Right forelimb (tissue), 1 donor: ENCODE measurements around the gene FAM174C.

Source experiments
- DNase-seq: peaks from one replicate; pipeline ENCODE4 v3.0.0-alpha.2; 2018

FAM174C gene

DNA sequence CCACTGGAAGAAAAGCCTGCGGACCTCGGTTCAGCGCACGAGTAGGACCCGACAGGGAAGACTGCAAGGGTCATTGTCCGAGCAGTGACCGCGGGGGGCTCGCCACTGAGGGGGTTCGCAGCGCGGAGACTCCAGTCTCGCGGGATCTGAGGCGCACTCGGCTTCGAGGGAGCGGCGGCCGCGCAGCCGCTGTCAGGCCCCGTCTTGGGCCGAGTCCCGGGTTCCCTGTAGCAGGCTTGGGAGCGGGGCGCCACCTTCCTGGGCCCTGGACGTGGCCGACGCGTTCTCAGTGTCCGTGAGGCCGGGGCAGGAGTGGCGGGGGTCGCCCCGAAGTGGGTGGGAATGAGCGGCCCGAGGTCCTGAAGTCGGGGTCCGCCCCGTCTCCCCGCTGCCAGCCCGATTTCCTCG is 474 bp upstream of the FAM174C start:
- DNase-seq: no peak

DNA sequence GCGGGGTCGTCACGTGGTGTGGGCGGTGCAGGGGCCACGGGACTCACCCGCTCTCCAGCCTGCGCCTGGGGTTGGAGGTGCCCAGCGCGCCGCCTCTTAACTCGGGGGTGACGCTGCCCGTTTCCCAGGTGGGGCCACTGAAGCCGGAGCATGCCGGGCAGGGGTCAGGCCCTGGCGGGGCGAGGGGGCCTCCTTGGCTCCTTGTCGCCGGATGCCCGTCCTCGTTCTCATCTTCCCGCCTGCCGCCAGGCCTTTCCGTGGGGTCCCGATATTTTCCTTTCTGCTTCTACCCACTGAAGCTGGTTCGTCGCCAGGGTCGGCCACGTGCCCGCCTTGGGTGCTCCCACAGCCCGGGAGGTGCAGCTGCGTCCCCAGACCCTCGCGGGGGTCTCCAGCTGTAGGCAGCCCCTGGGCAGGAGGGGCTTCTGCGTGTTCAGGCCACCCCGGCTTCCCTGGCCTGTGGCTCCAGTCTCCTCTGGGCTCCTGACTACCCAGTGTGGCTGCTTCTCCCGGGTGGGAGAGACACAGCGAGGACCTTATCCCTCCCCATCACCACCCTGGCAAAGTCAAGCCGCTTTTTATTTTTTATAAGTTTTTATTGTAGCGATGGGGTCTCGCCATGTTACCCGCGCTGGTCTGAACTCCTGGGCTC is 772 bp downstream of the FAM174C start:
- DNase-seq: no peak

GRCh38 chr19:1276628-1277022 is 1.3 kb downstream of the FAM174C start:
- no peak for DNase-seq

GRCh38 chr19:1277061-1277460 is 1.7 kb downstream of the FAM174C start:
- DNase-seq: no peak

GRCh38 chr19:1278074-1278473 is 2.7 kb downstream of the FAM174C start:
- no peak for DNase-seq

GRCh38 chr19:1278713-1279660 is 3.7 kb downstream of the FAM174C start:
- no peak for DNase-seq

DNA sequence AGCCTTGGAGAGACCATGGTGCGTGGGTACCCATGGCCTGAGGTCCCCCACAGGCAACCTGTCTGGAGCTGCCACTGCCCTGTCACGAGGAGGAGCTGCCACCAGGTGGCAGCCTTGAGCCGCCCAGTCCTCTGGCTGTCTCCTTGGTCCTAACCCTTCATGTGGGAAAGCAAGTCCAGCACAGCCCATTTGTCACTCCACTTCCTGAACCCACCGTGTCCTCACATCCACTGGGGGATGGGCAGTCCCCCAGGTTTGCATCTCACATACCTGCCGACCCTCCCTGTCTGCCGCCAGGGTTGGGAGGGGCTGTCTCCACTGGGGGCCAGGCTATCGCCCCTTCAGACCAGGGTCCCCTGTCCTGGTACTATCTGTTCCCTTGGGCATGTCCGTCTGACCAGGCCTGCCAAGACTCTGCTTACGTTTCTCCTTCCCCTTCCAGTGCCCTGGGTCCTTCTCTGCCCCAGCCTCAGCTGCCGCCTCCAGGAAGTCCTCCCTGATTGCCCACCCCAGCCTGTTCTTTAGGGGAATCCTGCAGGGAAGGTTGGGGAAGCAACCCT is 4.5 kb downstream of the FAM174C start:
- DNase-seq: peak; percentile 91

GRCh38 chr19:1280636-1281568 is 5.6 kb downstream of the FAM174C start:
- no peak for DNase-seq

GRCh38 chr19:1281569-1282287 is 6.4 kb downstream of the FAM174C start:
- no peak for DNase-seq

DNA sequence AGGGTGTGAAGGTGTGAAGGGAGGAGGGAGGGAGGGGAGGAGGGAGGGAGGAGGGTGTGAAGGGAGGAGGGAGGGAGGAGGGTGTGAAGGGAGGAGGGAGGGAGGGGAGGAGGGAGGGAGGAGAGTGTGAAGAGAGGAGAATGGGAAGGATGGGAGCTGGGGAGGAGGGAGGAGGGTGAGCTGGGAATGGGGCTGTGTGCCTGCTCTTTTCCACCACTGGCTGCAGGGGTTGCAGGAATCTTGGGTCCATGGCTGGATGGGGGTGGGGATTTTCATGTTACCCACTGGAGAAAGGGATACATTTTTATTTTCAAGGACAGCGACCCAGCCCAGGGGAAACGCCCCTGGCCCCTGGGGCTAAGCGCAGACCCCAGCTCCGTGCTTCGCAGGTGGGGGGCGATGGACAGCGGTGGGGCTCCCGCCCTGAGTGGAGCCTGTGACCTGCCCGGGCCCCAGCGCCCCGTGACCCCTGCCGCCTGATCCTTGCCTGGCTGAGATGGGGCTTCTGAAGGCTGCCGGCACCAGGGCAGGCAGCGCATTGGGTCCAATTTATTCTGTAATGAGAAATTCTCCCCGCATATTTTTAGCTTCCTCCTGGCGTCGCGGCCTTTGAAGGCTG is 7.4 kb downstream of the FAM174C start:
- no peak for DNase-seq

DNA sequence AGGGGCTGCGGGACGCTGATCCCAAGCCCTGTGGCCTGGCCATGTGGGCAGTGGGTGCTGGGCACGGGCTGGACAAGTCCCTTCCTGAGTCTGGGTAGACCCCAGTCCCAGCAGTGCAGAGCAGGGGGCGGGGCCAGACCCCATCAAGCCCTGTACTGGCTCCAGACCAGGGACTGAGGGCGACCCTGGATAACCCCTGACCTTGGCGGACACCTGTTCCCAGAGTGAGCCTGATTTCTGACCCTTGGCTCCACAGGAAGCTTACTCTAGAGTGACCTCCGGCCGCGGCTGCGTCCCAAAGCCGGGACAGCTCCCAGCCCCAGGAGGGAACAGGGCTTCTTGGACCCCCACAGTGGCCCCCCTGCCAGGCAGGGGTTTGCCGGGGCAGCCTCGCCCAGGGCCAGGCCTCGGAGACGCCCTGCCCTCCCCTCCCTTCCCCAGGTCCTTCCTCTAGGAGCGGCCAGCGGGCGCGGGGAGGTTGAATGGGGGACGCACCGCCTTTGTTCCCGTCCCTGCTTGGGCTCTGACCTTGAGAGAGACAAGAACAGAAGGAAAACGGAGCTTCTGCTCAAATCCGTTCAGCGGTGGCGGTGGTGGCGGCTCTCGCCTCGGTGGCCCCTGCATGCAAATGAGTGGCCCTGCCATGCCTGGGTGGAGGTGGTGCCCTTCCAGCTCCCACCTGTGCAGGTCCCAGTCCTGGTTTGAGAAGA is 8.0 kb downstream of the FAM174C start:
- DNase-seq: no peak

DNA sequence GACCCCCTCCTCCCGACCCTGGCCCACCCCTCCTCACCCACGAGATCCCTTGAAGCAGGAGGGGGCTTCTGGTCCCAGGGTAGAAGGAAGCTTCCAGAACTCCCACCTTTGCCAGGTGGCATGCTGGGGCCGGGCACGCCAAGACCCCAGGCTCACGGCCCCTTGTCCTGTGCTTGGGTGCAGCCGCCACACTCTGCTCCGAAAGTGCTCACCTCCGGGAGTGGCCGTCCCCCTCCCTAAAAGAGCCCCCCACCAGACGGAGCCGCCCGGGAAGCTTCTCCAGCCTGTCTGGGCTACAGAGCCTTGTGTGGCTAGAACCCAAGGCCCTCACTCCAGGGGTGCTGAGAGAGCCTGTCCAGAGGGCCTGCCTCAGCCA is 8.6 kb downstream of the FAM174C start:
- no peak for DNase-seq

DNA sequence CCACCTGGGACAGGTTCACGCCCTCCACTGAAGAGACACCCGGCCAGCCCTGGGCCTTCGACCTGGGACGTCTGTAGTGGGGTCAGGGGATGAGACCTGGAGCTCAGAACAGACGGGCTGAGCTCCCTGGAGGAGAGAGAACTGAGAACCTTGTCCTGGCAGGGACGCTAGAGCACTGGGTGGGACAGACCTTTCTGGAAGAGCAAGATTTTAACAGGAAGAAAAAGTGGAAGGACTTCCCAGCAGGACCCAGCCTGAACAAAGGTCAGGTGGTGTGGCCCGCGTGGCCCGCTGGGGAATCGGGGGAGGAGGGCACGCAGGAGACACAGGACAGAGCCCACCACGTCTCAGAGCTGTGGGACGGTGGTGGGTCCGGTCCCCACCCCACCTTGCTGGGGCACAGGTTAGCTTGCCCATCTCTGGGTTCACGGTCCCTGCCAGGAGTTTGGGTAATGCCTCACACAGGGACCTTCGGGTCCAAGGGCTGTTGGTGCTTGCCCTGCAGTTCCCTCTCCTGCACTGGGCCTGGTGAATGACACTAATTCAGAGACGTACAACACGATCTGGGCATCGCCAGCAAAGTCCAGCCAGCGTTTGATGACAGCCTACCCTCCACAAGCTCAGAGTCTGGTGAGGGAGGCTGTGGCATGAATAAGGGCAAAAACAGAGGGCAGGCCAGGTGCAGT is 9.1 kb downstream of the FAM174C start:
- DNase-seq: no peak

DNA sequence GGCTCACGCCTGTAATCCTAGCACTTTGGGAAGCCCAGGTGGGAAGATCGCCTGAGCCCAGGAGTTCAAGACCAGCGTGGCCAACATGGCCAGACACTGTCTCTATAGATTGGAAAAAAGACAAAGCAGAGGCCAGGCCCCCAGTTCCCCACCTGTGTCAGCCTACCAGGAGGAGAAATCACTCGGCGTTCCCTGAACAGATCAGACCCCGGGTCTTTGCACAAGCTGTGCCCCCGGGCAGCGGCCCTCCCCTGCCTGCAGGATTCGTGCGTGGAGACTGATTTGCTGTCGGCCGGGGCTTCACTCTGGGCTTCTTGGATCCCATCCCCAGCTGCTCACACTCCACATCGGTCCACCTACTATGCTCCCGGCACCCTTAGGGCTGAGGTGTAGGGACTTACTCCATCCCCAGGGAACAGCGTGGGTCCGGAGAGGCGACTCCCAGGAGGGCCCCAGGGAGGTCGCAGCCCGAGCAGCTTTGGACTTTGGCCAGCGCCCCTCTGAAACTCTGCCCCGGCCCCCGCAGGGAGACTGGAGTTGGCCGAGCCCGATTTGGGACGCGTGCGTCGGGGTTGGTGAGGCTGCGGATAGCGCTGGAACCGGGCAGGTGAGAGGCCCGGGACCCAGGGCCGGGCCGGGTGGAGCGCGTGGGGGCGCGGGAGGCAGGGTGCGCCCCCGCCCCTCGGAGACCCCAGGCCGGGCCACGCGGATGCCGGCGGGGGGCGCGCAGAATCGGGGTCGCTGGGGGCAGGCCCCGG is 9.8 kb downstream of the FAM174C start:
- no peak for DNase-seq

- DNase-seq: no peak
Measured at GRCh38 chr19:1285737-1286360, 10.5 kb downstream of the FAM174C start, which contains the start of gene EFNA2. EFNA2 (plus strand) TSS chr19:1285873; CDS start chr19:1286169, 296 bp downstream.

DNA sequence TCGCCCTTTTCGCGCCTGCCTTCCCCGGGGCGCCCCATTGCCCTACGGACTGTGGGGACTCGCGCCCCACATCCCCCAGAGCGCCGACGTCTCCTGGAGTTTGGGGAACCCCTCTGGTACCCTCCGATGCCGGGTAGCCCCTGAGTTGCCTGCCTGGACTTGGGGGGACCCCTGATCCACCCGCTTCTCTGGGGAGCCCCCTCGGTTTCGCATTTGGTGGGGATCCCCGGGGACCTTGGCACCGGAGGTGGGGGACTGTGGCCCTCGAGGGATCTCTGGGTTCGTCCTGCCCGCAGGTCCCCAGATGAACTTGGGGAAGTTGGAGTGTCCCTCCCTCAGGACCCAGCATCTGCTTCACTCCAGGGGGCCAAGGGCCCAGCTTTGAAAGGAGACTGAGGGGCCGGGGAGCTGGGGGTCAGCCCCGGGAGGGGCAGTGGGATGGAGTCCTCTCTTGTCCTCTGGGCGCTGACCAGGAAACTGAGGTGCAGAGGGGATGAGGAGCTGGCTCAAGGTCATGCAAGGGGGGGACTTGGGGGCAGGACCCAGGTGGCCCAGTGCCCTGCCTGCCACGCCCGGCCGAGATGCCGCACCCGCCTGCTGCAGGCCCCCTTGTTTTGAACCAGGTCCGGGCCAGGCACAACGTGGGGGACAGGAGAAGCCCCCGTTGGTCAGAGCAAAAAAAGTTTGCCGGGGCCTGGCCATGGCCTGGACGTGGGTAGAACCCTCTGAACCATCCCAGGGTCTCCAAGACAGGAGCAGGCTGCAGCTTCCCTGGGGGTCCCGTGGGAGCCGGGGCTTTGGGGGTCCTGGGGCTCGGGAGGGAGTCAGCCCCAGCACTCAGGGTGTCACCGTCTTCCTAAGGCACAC is 11.4 kb downstream of the FAM174C start:
- no peak for DNase-seq

DNA sequence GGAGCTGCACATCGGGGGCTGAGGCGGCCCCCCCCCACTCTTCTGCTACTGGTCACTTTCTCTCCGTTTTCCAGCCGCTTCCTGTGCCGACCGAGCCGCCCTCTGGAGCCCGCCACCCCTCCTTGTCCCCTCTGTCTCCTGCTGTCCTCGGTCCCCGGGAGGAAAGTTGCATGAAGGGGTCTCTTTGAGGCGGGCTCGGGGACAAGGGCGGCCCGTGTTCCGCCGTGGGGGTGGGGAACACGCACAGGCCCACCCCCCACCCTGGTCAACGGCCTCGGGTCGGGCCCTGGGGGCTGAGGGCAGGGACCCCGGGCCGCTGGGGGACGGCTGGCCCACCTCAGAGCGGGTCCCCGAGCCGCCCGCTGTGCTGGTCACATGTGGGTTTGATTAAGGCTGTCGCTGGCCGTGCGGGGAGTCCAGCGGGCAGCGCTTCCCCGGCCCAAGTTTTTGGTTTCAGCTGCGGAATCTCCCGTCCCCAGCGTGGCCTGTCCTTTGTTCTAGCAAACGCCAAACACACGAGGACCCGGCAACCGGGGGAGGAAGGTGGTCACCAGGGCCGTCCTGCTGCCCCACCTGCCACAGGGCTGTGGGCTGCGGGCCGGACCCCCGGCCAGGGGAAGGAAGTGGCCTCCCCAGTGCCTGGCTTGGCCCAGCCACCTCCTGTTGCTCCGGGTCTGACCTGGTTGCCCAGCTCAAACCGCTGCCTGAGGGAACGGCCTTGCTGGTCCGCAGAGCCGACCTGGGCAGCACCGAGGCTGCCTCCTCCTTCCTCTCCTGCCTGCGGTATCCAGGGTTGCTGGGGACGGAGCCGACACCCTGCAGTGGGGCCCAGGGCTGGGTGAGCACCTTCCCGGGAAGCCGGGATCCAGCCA is 12.3 kb downstream of the FAM174C start:
- DNase-seq: no peak
